GM12801 (cell line): ENCODE measurements around the gene NAA25.

ENCODE experiments used
- CTCF ChIP-seq: IDR thresholded peaks from one replicate; pipeline ENCODE4 v1.5.1; 2011; ENCODE audit warnings: control low read depth; ENCODE audit not compliant: insufficient read length; ENCODE audit errors: extremely low read depth

Gene NAA25

GRCh38 chr12:112017041-112017440, 91.5 kb downstream of the NAA25 start:
- no peak for TF ChIP-seq CTCF

GRCh38 chr12:112015938-112016337, 92.6 kb downstream of the NAA25 start:
- TF ChIP-seq CTCF: no peak

- TF ChIP-seq CTCF: no peak
These were observed 94.8 kb downstream of the NAA25 start for GRCh38 chr12:112013601-112014402.

GRCh38 chr12:112012775-112013600, 95.6 kb downstream of the NAA25 start, which contains the start of the genes ERP29 and TMEM116:
TSS of gene ERP29 (plus strand) at chr12:112013426. CDS start at chr12:112013466, 40 bp downstream.
TSS of gene TMEM116 (minus strand) at chr12:112013165. CDS start at chr12:112005270, 7,895 bp downstream.
- TF ChIP-seq CTCF: no peak

GRCh38 chr12:112011685-112012084, 96.9 kb downstream of the NAA25 start:
- TF ChIP-seq CTCF: no peak

- no peak for TF ChIP-seq CTCF
These were observed 97.9 kb downstream of the NAA25 start for GRCh38 chr12:112010415-112011344.

GRCh38 chr12:112008918-112009317, 99.7 kb downstream of the NAA25 start:
- no peak for TF ChIP-seq CTCF
